ENCODE measurements around the gene GRIK1. TPM values are rescaled to one million over a fixed set of nuclear protein-coding genes. Genes with fewer than 3 reads are reported as not detected.
A peak's percentile ranks its signal among the peaks of the same experiment; 100 is the strongest.

The GRIK1 gene
- total RNA-seq, 4 donors from 2014 or later, result 1.2 to 7.4 (median 1.3) TPM; not detected in 1

GRCh38 chr21:29504751-29505321 lies 435.0 kb downstream of the GRIK1 start:
- H3K9me3 ChIP-seq, result no peaks in the 10 kb centered on the region
- TF ChIP-seq POLR2A (IDR thresholded peaks at IDR 0.05) (no peak), CTCF (IDR thresholded peaks at IDR 0.05) (no peak)
- H3K4me3 ChIP-seq, result no peak overlapping the region
- no peaks in the 10 kb centered on the region for H3K27me3 ChIP-seq
- no peak for DNase-seq
- no peak overlapping the region for H3K27ac ChIP-seq
- no peaks in the 10 kb centered on the region for H3K4me1 ChIP-seq
- H3K36me3 ChIP-seq, result no peaks in the 10 kb centered on the region

GRCh38 chr21:29501451-29501850 lies 438.3 kb downstream of the GRIK1 start:
- TF ChIP-seq CTCF (IDR thresholded peaks at IDR 0.05) (no peak), POLR2A (IDR thresholded peaks at IDR 0.05) (no peak)
- no peaks in the 10 kb centered on the region for H3K36me3 ChIP-seq
- no peak overlapping the region for H3K27ac ChIP-seq
- DNase-seq, result no peak
- H3K4me3 ChIP-seq, result no peak overlapping the region
- no peaks in the 10 kb centered on the region for H3K27me3 ChIP-seq
- no peaks in the 10 kb centered on the region for H3K4me1 ChIP-seq
- no peaks in the 10 kb centered on the region for H3K9me3 ChIP-seq

DNA sequence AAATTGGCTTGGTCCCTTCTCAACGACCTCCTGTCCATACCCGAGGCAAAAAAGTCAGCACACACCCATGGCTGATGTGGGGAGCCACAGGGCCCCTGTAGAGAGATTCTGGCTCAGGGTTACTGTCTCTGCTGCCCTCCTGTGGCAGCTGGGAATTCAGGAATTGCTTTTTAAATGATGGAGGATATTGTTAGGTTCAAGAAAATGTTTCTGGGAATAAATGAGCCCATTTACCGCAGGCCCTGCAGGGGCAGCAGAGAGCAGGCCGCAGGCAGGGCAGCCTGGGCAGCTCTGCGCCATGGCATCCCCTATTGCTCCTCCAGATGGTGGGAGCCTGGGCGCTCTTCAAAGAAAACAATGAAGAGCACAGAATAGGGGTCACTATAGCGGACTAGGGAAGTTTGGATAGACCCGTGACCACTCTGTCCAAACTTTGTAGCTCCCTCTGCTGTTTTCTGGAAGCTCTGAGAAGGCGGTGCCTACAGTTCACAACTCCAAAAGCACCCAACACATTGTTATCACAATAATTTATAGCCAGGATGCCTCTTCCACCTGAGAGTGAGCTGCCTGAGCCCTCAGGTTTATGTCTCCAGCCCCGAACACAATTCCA lies 440.0 kb downstream of the GRIK1 start:
- no peaks in the 10 kb centered on the region for H3K36me3 ChIP-seq
- H3K27me3 ChIP-seq, result no peaks in the 10 kb centered on the region
- no peak for DNase-seq
- H3K27ac ChIP-seq, result no peak overlapping the region
- H3K9me3 ChIP-seq, result no peaks in the 10 kb centered on the region
- peak in 4 of 6 experiments; percentile 7 to 26 (median 16) for TF ChIP-seq CTCF (IDR thresholded peaks at IDR 0.05)
- TF ChIP-seq POLR2A (IDR thresholded peaks at IDR 0.05), result no peak
- no peaks in the 10 kb centered on the region for H3K4me1 ChIP-seq
- H3K4me3 ChIP-seq, result no peak overlapping the region

DNA sequence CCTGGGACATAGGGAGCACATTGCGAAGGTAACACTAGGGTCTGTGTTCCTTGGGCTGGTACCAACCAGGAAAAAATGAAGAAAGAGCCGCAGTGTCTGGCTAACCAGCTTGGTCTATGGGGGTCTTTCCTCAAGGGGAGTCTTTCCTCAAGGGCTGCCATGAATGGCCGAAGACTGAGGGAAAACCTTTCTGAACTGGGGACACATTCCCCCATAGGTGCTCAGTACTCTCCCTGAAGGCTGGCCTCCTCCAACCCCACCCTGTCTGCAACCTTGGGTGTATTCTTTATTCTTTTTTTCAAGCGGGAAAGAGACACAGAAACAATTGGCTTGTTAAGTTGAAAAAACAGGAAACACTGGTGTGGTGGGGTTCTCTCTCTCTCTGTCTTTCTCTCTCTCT lies 440.6 kb downstream of the GRIK1 start:
- no peak for DNase-seq
- TF ChIP-seq POLR2A (IDR thresholded peaks at IDR 0.05) (no peak), CTCF (IDR thresholded peaks at IDR 0.05) (no peak)
- H3K27ac ChIP-seq, result no peak overlapping the region

GRCh38 chr21:29496337-29496736 lies 443.5 kb downstream of the GRIK1 start:
- no peak overlapping the region for H3K27ac ChIP-seq
- no peaks in the 10 kb centered on the region for H3K27me3 ChIP-seq
- H3K4me1 ChIP-seq, result no peaks in the 10 kb centered on the region
- H3K36me3 ChIP-seq, result no peaks in the 10 kb centered on the region
- no peaks in the 10 kb centered on the region for H3K9me3 ChIP-seq
- TF ChIP-seq POLR2A (IDR thresholded peaks at IDR 0.05), result no peak
- TF ChIP-seq CTCF (IDR thresholded peaks at IDR 0.05), result no peak
- DNase-seq, result no peak
- no peak overlapping the region for H3K4me3 ChIP-seq

More for the DNA sequence above, 440.6 kb downstream of the GRIK1 start:
- no peaks in the 10 kb centered on the region for H3K4me1 ChIP-seq
- H3K27me3 ChIP-seq, result no peaks in the 10 kb centered on the region
- H3K9me3 ChIP-seq, result no peaks in the 10 kb centered on the region
- no peaks in the 10 kb centered on the region for H3K36me3 ChIP-seq
- no peak overlapping the region for H3K4me3 ChIP-seq

All from Peyer's patch (tissue), 4 donors.